IMR-90 (cell line): ENCODE data around the gene C19orf47. TPM values are rescaled to one million over a fixed set of nuclear protein-coding genes. Genes with fewer than 3 reads are reported as not detected.

ENCODE experiments used
- ATAC-seq: fragments of 200-7000 bp; cut with Tn5 transposase; 2 replicates; pipeline ENCODE4 v1.9.1; 2020; ENCODE audit warnings: low read depth, mild to moderate bottlenecking, moderate library complexity
- BruUV-seq: library from RNA; stranded (reverse); fragments of 400-500 nt; replicated peaks from 2 replicates; lab custom pipeline; 2021; lab: Mats Ljungman, UMichigan
- CTCF ChIA-PET: fragments of 300-600 bp; formaldehyde crosslinking; extraction: SDS; loops from one replicate; lab custom pipeline; 2021; ENCODE audit warnings: antibody characterized with exemption; lab: Yijun Ruan, JAX
- POLR2A ChIA-PET: fragments of 300-600 bp; sonication (Branson Sonifier 250); formaldehyde crosslinking; loops from one replicate; lab custom pipeline; 2022; ENCODE audit warnings: antibody characterized with exemption; ENCODE audit not compliant: unreplicated experiment; lab: Charles Lee
- DNase-seq: peaks from one replicate; pipeline ENCODE4 v3.0.0; 2013
- H2AFZ ChIP-seq: replicated peaks from 2 replicates; pipeline ENCODE3; 2013; ENCODE audit warnings: low read length, mild to moderate bottlenecking; ENCODE audit not compliant: poor library complexity
- H2AK5ac ChIP-seq: 2 replicates; pipeline ENCODE4 v1.6.1; 2013; ENCODE audit warnings: low read depth, low read length, inconsistent platforms
- H2AK9ac ChIP-seq: replicated peaks from 2 replicates; pipeline ENCODE3; 2013; ENCODE audit warnings: mild to moderate bottlenecking, low read depth, low read length, moderate library complexity; ENCODE audit not compliant: poor library complexity
- H2BK120ac ChIP-seq: 2 replicates; pipeline ENCODE4 v1.6.1; 2013; ENCODE audit warnings: low read depth, low read length, inconsistent platforms
- H2BK15ac ChIP-seq: 3 replicates; pipeline ENCODE4 v1.6.1; 2013; ENCODE audit warnings: low read depth, low read length, inconsistent platforms
- H2BK20ac ChIP-seq: 2 replicates; pipeline ENCODE4 v1.6.1; 2013; ENCODE audit warnings: low read depth, mild to moderate bottlenecking, inconsistent platforms, low read length, moderate library complexity
- H2BK5ac ChIP-seq: 2 replicates; pipeline ENCODE4 v1.6.1; 2013; ENCODE audit warnings: mild to moderate bottlenecking, low read depth, low read length, inconsistent platforms; ENCODE audit not compliant: poor library complexity, severe bottlenecking
- H3K14ac ChIP-seq: replicated peaks from 2 replicates; pipeline ENCODE4 v1.6.1; 2013; ENCODE audit warnings: low read depth, low read length, inconsistent platforms
- H3K18ac ChIP-seq: 2 replicates; pipeline ENCODE4 v1.6.1; 2013; ENCODE audit warnings: low read depth, low read length, control low read depth
- H3K23ac ChIP-seq: 2 replicates; pipeline ENCODE4 v1.6.1; 2013; ENCODE audit warnings: low read depth, low read length, inconsistent platforms
- H3K27ac ChIP-seq: 2 replicates; pipeline ENCODE4 v1.5.1; 2013; ENCODE audit warnings: mild to moderate bottlenecking, control low read depth, low read length; ENCODE audit not compliant: insufficient read depth
- H3K27me3 ChIP-seq: 2 replicates; pipeline ENCODE4 v1.6.1; 2013; ENCODE audit warnings: low read length; ENCODE audit not compliant: control insufficient read depth, insufficient read depth
- H3K36me3 ChIP-seq: 2 replicates; pipeline ENCODE4 v1.6.1; 2013; ENCODE audit warnings: low read length, mixed read lengths; ENCODE audit not compliant: control insufficient read depth, insufficient read depth
- H3K4ac ChIP-seq: 2 replicates; pipeline ENCODE4 v1.6.1; 2013; ENCODE audit warnings: low read depth, low read length, inconsistent platforms
- H3K4me1 ChIP-seq: 2 replicates; pipeline ENCODE4 v1.6.1; 2013; ENCODE audit warnings: low read length, mixed read lengths; ENCODE audit not compliant: control insufficient read depth, insufficient read depth
- H3K4me2 ChIP-seq: 2 replicates; pipeline ENCODE4 v1.6.1; 2013; ENCODE audit warnings: low read depth, mild to moderate bottlenecking, control low read depth, low read length, moderate library complexity
- H3K4me3 ChIP-seq: 2 replicates; pipeline ENCODE4 v1.5.1; 2013; ENCODE audit warnings: low read depth, mild to moderate bottlenecking, control low read depth, low read length, moderate library complexity; ENCODE audit not compliant: insufficient read depth
- H3K56ac ChIP-seq: 2 replicates; pipeline ENCODE4 v1.6.1; 2013; ENCODE audit warnings: low read length, inconsistent platforms; ENCODE audit not compliant: insufficient read depth; ENCODE audit errors: extremely low read depth
- H3K79me1 ChIP-seq, 2 experiments: 2 replicates each; pipeline ENCODE4 v1.6.1; 2013; ENCODE audit warnings: low read length in 2 of 2, inconsistent platforms in 1 of 2, low read depth in 1 of 2
- H3K9ac ChIP-seq: 2 replicates; pipeline ENCODE4 v1.6.1; 2013; ENCODE audit warnings: low read depth, low read length, control low read depth
- H3K9me1 ChIP-seq: 2 replicates; pipeline ENCODE4 v1.6.1; 2013; ENCODE audit warnings: low read length, inconsistent platforms; ENCODE audit not compliant: insufficient read depth
- H3K9me3 ChIP-seq: 2 replicates; pipeline ENCODE4 v1.6.1; 2013; ENCODE audit warnings: low read length; ENCODE audit not compliant: control insufficient read depth, insufficient read depth
- H4K20me1 ChIP-seq: 2 replicates; pipeline ENCODE4 v1.6.1; 2013; ENCODE audit warnings: low read length, inconsistent platforms; ENCODE audit not compliant: insufficient read depth
- H4K5ac ChIP-seq: 2 replicates; pipeline ENCODE4 v1.6.1; 2013; ENCODE audit warnings: mild to moderate bottlenecking, low read depth, low read length, control low read depth
- H4K8ac ChIP-seq, 2 experiments: 2 replicates each; pipeline ENCODE4 v1.6.1; 2013; ENCODE audit warnings: low read depth in 2 of 2, low read length in 2 of 2, control low read depth in 1 of 2, inconsistent platforms in 1 of 2
- H4K91ac ChIP-seq: 2 replicates; pipeline ENCODE4 v1.6.1; 2013; ENCODE audit warnings: low read depth, low read length, inconsistent platforms; ENCODE audit not compliant: insufficient read depth
- BHLHE40 ChIP-seq: fragments of 150-350 bp; IDR thresholded peaks from 2 replicates; pipeline ENCODE4 v1.6.1; 2016; ENCODE audit warnings: mild to moderate bottlenecking, low read depth, low read length
- CEBPB ChIP-seq: IDR thresholded peaks from 2 replicates; pipeline ENCODE4 v1.6.1; 2012; ENCODE audit warnings: low read depth, low read length, improper control_type of control experiment
- CHD1 ChIP-seq: IDR thresholded peaks from 2 replicates; pipeline ENCODE4 v1.6.1; 2012; ENCODE audit warnings: low read depth, low read length, improper control_type of control experiment
- ELK1 ChIP-seq: fragments of 150-350 bp; IDR thresholded peaks from 2 replicates; pipeline ENCODE4 v1.6.1; 2016; ENCODE audit warnings: low read depth, mild to moderate bottlenecking, low read length, moderate library complexity, borderline replicate concordance
- FOS ChIP-seq: fragments of 150-350 bp; IDR thresholded peaks from 2 replicates; pipeline ENCODE4 v1.6.1; 2016; ENCODE audit warnings: low read depth, low read length
- MAFK ChIP-seq: IDR thresholded peaks from 2 replicates; pipeline ENCODE4 v1.6.1; 2012; ENCODE audit warnings: low read depth, low read length, improper control_type of control experiment
- MAZ ChIP-seq: IDR thresholded peaks from 2 replicates; pipeline ENCODE4 v1.6.1; 2012; ENCODE audit warnings: low read depth, mild to moderate bottlenecking, low read length, improper control_type of control experiment, moderate library complexity, borderline replicate concordance
- MXI1 ChIP-seq: IDR thresholded peaks from 2 replicates; pipeline ENCODE4 v1.6.1; 2012; ENCODE audit warnings: low read depth, mild to moderate bottlenecking, low read length, moderate library complexity, borderline replicate concordance
- NFE2L2 ChIP-seq: fragments of 150-350 bp; IDR thresholded peaks from 2 replicates; pipeline ENCODE4 v1.6.1; 2016; ENCODE audit warnings: low read depth, mild to moderate bottlenecking, low read length
- POLR2A ChIP-seq: IDR thresholded peaks from 2 replicates; pipeline ENCODE4 v1.6.1; 2012; ENCODE audit warnings: mild to moderate bottlenecking, low read depth, low read length
- RAD21 ChIP-seq: IDR thresholded peaks from 2 replicates; pipeline ENCODE4 v1.6.1; 2012; ENCODE audit warnings: low read length, improper control_type of control experiment
- RCOR1 ChIP-seq: IDR thresholded peaks from 2 replicates; pipeline ENCODE4 v1.6.1; 2012; ENCODE audit warnings: mild to moderate bottlenecking, low read length, improper control_type of control experiment; ENCODE audit not compliant: insufficient replicate concordance
- RFX5 ChIP-seq: IDR thresholded peaks from 2 replicates; pipeline ENCODE4 v1.8.0; 2012; ENCODE audit warnings: low read depth, mild to moderate bottlenecking, low read length, moderate library complexity
- SMC3 ChIP-seq: fragments of 150-350 bp; IDR thresholded peaks from 2 replicates; pipeline ENCODE4 v1.6.1; 2016; ENCODE audit warnings: low read depth, mild to moderate bottlenecking, antibody characterized with exemption, low read length, moderate library complexity
- USF2 ChIP-seq: fragments of 150-350 bp; IDR thresholded peaks from 2 replicates; pipeline ENCODE4 v1.6.1; 2017; ENCODE audit warnings: mild to moderate bottlenecking, antibody characterized with exemption, low read length, low read depth
- WGBS, 2 experiments: methylation state at CpG; one replicate each; pipeline versions ENCODE4 v1.1.5 to v1.1.7; 2013; ENCODE audit warnings: missing lambda C conversion rate in 2 of 2; ENCODE audit not compliant: insufficient read length in 1 of 2; ENCODE audit errors: extremely low coverage in 2 of 2; 5-methylcytosine and 5-hydroxymethylcytosine counted together
- dilution Hi-C: fragments of 300-500 bp; cut with HindIII; formaldehyde crosslinking; loops from one replicate; pipeline ENCODE4 v1.14.3; 2018; ENCODE audit warnings: low sequenced_read_pairs; ENCODE audit not compliant: unreplicated experiment
- in situ Hi-C: fragments of 300-500 bp; cut with MboI; formaldehyde crosslinking; loops from 3 replicates; pipeline ENCODE4 v1.14.3; 2019; ENCODE audit warnings: low sequenced_read_pairs, inconsistent platforms, mixed read lengths
- intact Hi-C: fragments of 100-400 bp; cut with micrococcal nuclease; formaldehyde crosslinking; loops from 2 replicates; pipeline ENCODE4 v1.10.0; 2022
- polyA plus RNA-seq, 3 experiments: library from polyadenylated mRNA; depleted of rRNA; stranded (reverse); fragments of >200 nt; gene quantifications; 2 replicates each; pipeline ENCODE4 v1.2.3, GENCODE V29; 2012; ENCODE audit warnings: low replicate concordance in 1 of 3
- total RNA-seq: library from RNA; depleted of rRNA; stranded (reverse); fragments of >200 nt; gene quantifications from 2 replicates; pipeline ENCODE4 v1.2.3, GENCODE V29; 2012
- TF ChIP-seq, protein P1 (sequence below): conservative IDR thresholded peaks from 2 replicates; pipeline ENCODE4 v1.5.1; 2012; ENCODE audit warnings: mild to moderate bottlenecking, low read depth, low read length, improper control_type of control experiment

Gene C19orf47
- total and polyA plus RNA-seq, 2 of the 4 experiments (the other 2 are of a cell fraction) = 3.6 to 16.3 TPM

DNA sequence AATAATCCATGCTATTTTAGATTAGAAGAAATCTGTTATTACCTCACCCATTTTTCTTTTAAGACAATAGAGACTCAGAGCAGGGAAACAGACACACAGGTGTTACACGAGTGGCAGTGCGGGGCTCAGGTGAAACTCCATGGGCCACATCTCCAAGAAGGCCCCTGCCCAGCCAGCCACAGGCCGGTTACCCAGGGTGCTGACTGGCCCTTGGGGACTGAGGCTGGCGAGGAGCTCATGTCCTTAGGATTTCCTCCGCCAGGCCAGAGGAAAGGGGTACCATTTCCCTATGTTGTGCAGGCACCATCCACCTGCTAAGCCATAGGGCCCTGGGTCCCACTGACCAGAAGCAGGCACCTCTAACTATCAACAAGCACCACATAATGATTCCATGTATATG lies 10.6 kb downstream of the C19orf47 start:
- Histone ChIP-seq H3K9me3 (no peaks in the 10 kb centered on the region), H2AK9ac (no peak overlapping the region), H3K4ac (no peak overlapping the region), H3K4me1 (no peaks in the 10 kb centered on the region), H2BK120ac (no peak overlapping the region), H3K9ac (no peak overlapping the region), H3K9me1 (0 out of 2 replicates have a peak, but pooled peaks cover 3% of the 10 kb centered on the region), H2BK5ac (no peak overlapping the region), H2BK15ac (no peak overlapping the region), H3K79me1 (peaks cover 13 to 44% of the 10 kb centered on the region in 2 experiments), H3K23ac (no peak overlapping the region), H4K91ac (no peak overlapping the region), H2AK5ac (no peak overlapping the region), H3K36me3 (peaks cover 18% of the 10 kb centered on the region), H3K27me3 (no peaks in the 10 kb centered on the region), H3K4me2 (no peak overlapping the region), H3K14ac (no peak overlapping the region), H3K56ac (no peak overlapping the region), H2AFZ (no peak overlapping the region), H3K4me3 (no peak overlapping the region), H4K20me1 (peaks cover 9% of the 10 kb centered on the region), H3K27ac (no peak overlapping the region), H4K5ac (no peak overlapping the region), H2BK20ac (no peak overlapping the region), H4K8ac (no peak overlapping the region), H3K18ac (no peak overlapping the region)
- 100% methylated on average over 2 of the region's 5 CpGs; no CpG with 5 or more reads in 1 of the 2 experiments for WGBS, 2 experiments
- ChIA-PET POLR2A (no interaction called here), CTCF (no interaction called here)
- ATAC-seq (no peak), DNase-seq (no peak)
- dilution Hi-C loops (no loop called here), intact Hi-C loops (no loop called here), in situ Hi-C loops (no loop called here)
- BruUV-seq = no TSS peak
- TF ChIP-seq BHLHE40 (no peak), FOS (no peak), RAD21 (no peak), RFX5 (no peak), USF2 (no peak), MAZ (no peak), POLR2A (no peak), CEBPB (no peak), MAFK (no peak), RCOR1 (no peak), SMC3 (no peak), MXI1 (no peak), ELK1 (no peak), NFE2L2 (no peak), CHD1 (no peak)
- TF ChIP-seq, protein P1, sequence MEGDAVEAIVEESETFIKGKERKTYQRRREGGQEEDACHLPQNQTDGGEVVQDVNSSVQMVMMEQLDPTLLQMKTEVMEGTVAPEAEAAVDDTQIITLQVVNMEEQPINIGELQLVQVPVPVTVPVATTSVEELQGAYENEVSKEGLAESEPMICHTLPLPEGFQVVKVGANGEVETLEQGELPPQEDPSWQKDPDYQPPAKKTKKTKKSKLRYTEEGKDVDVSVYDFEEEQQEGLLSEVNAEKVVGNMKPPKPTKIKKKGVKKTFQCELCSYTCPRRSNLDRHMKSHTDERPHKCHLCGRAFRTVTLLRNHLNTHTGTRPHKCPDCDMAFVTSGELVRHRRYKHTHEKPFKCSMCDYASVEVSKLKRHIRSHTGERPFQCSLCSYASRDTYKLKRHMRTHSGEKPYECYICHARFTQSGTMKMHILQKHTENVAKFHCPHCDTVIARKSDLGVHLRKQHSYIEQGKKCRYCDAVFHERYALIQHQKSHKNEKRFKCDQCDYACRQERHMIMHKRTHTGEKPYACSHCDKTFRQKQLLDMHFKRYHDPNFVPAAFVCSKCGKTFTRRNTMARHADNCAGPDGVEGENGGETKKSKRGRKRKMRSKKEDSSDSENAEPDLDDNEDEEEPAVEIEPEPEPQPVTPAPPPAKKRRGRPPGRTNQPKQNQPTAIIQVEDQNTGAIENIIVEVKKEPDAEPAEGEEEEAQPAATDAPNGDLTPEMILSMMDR = no peak
